ENCODE measurements around the gene ULBP2. TPM values are rescaled to one million over a fixed set of nuclear protein-coding genes. Genes with fewer than 3 reads are reported as not detected.

Gene ULBP2
- total RNA-seq, 1 experiment from 2014 or later, result 0.13 TPM

DNA sequence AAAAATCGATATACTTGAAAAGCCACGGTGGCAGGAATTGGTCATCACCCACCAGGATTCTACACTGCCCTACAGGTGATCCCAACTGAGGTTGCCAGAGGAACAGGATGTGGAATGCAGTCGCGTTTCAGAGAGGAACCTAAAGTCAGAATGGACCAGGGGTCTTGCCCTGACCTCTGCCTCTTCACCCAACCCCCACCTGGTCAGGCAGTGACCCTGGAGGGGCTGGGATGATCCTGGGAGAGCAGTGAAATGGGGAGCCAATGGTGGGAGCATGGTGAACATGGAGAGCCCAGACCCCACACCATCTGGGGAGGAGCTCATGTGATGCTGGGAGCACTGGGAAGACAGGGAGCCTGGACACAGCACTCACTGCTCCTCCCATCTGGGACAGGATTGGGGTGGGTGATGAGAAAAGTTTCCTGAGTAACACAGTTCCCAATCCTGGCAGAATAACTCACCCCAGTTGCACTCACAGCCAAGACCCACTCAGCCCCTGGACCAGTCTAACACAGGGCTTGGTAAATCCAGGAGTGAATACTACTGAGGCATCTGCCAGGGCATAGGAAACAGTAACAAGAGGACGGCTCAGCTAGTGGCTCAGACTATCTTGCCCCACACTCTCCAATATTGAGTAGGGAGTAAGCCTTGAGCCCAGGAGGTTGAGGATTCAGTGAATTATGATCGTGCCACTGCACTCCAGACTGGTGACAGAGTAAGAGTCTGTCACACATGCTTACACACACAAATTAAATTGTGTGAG, 1.7 kb upstream of the ULBP2 start:
- H3K9me3 Mint-ChIP-seq, result no peaks in the 10 kb centered on the region
- no peak for DNase-seq (ENCODE audit: low spot score)
- H3K27ac Mint-ChIP-seq, result no peak overlapping the region
- H3K4me1 Mint-ChIP-seq, result peaks cover 11% of the 10 kb centered on the region
- H3K4me3 Mint-ChIP-seq, result peak overlapping the region; percentile 1
- CTCF ChIA-PET, result interaction anchor here (0.7 to 2.5 kb wide), 4 partner anchors 13 to 77 kb away, joined by 3 to 7 read pairs (median 6); no protein-coding TSS in a partner anchor
- H3K36me3 Mint-ChIP-seq, result 0 out of 2 replicates have a peak, but pooled peaks cover 4% of the 10 kb centered on the region
- H3K27me3 Mint-ChIP-seq (ENCODE audit: low read depth), result peaks cover 97% of the 10 kb centered on the region
- TF ChIP-seq, protein P1, sequence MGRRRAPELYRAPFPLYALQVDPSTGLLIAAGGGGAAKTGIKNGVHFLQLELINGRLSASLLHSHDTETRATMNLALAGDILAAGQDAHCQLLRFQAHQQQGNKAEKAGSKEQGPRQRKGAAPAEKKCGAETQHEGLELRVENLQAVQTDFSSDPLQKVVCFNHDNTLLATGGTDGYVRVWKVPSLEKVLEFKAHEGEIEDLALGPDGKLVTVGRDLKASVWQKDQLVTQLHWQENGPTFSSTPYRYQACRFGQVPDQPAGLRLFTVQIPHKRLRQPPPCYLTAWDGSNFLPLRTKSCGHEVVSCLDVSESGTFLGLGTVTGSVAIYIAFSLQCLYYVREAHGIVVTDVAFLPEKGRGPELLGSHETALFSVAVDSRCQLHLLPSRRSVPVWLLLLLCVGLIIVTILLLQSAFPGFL (CRISPR knock-in tag; IDR thresholded peaks at IDR 0.05; ENCODE audit: borderline replicate concordance), result no peak
- TF ChIP-seq, protein P2, sequence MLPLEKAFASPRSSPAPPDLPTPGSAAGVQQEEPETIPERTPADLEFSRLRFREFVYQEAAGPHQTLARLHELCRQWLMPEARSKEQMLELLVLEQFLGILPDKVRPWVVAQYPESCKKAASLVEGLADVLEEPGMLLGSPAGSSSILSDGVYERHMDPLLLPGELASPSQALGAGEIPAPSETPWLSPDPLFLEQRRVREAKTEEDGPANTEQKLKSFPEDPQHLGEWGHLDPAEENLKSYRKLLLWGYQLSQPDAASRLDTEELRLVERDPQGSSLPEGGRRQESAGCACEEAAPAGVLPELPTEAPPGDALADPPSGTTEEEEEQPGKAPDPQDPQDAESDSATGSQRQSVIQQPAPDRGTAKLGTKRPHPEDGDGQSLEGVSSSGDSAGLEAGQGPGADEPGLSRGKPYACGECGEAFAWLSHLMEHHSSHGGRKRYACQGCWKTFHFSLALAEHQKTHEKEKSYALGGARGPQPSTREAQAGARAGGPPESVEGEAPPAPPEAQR (CRISPR knock-in tag; IDR thresholded peaks at IDR 0.05), result no peak
- peak; percentile 39; the same call in 1 of the 2 replicates for TF ChIP-seq ZNF263 (CRISPR knock-in tag; IDR thresholded peaks at IDR 0.05; ENCODE audit: low read depth)
- no peak for ATAC-seq
- POLR2A ChIA-PET, result no interaction called here

DNA sequence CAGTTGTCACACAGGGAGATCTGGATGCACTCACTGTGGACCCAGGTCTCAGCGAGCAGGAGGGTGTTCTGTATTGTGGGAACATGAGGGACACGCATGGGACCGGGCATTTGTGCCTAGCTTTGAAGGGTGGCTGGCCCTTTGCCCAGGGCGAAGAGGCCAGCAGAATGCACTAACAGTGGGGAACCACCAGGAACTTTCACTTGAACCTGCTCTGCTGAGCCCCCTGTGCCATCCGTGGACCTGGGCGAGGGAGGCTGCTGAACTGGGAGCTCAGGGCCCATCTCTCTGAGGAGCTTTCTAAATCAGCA, 1.2 kb upstream of the ULBP2 start:
- H3K36me3 Mint-ChIP-seq, result 0 out of 2 replicates have a peak, but pooled peaks cover 4% of the 10 kb centered on the region
- peaks cover 97% of the 10 kb centered on the region for H3K27me3 Mint-ChIP-seq (ENCODE audit: low read depth)
- CTCF ChIA-PET, result interaction anchor here (0.7 to 2.5 kb wide), 4 partner anchors 13 to 76 kb away, joined by 3 to 7 read pairs (median 6); no protein-coding TSS in a partner anchor
- POLR2A ChIA-PET, result no interaction called here
- DNase-seq (ENCODE audit: low spot score), result no peak
- H3K4me3 Mint-ChIP-seq, result peak overlapping the region; percentile 1; the same call in 1 of the 2 replicates
- peaks cover 11% of the 10 kb centered on the region for H3K4me1 Mint-ChIP-seq
- no peaks in the 10 kb centered on the region for H3K9me3 Mint-ChIP-seq
- no peak for ATAC-seq
- no peak overlapping the region for H3K27ac Mint-ChIP-seq
- TF ChIP-seq FOXJ3 (CRISPR knock-in tag; IDR thresholded peaks at IDR 0.05; ENCODE audit: borderline replicate concordance), result no peak
- TF ChIP-seq, protein P3, sequence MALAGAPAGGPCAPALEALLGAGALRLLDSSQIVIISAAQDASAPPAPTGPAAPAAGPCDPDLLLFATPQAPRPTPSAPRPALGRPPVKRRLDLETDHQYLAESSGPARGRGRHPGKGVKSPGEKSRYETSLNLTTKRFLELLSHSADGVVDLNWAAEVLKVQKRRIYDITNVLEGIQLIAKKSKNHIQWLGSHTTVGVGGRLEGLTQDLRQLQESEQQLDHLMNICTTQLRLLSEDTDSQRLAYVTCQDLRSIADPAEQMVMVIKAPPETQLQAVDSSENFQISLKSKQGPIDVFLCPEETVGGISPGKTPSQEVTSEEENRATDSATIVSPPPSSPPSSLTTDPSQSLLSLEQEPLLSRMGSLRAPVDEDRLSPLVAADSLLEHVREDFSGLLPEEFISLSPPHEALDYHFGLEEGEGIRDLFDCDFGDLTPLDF (CRISPR knock-in tag; IDR thresholded peaks at IDR 0.05), result no peak
- TF ChIP-seq, protein P4, sequence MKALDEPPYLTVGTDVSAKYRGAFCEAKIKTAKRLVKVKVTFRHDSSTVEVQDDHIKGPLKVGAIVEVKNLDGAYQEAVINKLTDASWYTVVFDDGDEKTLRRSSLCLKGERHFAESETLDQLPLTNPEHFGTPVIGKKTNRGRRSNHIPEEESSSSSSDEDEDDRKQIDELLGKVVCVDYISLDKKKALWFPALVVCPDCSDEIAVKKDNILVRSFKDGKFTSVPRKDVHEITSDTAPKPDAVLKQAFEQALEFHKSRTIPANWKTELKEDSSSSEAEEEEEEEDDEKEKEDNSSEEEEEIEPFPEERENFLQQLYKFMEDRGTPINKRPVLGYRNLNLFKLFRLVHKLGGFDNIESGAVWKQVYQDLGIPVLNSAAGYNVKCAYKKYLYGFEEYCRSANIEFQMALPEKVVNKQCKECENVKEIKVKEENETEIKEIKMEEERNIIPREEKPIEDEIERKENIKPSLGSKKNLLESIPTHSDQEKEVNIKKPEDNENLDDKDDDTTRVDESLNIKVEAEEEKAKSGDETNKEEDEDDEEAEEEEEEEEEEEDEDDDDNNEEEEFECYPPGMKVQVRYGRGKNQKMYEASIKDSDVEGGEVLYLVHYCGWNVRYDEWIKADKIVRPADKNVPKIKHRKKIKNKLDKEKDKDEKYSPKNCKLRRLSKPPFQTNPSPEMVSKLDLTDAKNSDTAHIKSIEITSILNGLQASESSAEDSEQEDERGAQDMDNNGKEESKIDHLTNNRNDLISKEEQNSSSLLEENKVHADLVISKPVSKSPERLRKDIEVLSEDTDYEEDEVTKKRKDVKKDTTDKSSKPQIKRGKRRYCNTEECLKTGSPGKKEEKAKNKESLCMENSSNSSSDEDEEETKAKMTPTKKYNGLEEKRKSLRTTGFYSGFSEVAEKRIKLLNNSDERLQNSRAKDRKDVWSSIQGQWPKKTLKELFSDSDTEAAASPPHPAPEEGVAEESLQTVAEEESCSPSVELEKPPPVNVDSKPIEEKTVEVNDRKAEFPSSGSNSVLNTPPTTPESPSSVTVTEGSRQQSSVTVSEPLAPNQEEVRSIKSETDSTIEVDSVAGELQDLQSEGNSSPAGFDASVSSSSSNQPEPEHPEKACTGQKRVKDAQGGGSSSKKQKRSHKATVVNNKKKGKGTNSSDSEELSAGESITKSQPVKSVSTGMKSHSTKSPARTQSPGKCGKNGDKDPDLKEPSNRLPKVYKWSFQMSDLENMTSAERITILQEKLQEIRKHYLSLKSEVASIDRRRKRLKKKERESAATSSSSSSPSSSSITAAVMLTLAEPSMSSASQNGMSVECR (CRISPR knock-in tag; IDR thresholded peaks at IDR 0.05; ENCODE audit: borderline replicate concordance), result no peak
- TF ChIP-seq, protein P5, sequence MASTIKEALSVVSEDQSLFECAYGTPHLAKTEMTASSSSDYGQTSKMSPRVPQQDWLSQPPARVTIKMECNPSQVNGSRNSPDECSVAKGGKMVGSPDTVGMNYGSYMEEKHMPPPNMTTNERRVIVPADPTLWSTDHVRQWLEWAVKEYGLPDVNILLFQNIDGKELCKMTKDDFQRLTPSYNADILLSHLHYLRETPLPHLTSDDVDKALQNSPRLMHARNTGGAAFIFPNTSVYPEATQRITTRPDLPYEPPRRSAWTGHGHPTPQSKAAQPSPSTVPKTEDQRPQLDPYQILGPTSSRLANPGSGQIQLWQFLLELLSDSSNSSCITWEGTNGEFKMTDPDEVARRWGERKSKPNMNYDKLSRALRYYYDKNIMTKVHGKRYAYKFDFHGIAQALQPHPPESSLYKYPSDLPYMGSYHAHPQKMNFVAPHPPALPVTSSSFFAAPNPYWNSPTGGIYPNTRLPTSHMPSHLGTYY (CRISPR knock-in tag; IDR thresholded peaks at IDR 0.05), result no peak
- TF ChIP-seq, protein P6, sequence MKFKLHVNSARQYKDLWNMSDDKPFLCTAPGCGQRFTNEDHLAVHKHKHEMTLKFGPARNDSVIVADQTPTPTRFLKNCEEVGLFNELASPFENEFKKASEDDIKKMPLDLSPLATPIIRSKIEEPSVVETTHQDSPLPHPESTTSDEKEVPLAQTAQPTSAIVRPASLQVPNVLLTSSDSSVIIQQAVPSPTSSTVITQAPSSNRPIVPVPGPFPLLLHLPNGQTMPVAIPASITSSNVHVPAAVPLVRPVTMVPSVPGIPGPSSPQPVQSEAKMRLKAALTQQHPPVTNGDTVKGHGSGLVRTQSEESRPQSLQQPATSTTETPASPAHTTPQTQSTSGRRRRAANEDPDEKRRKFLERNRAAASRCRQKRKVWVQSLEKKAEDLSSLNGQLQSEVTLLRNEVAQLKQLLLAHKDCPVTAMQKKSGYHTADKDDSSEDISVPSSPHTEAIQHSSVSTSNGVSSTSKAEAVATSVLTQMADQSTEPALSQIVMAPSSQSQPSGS (CRISPR knock-in tag; IDR thresholded peaks at IDR 0.05; ENCODE audit: borderline replicate concordance, low read depth), result no peak
- no peak for TF ChIP-seq ZNF121 (CRISPR knock-in tag; IDR thresholded peaks at IDR 0.05)
- no peak for TF ChIP-seq SOX15 (CRISPR knock-in tag; IDR thresholded peaks at IDR 0.05)
- no peak for TF ChIP-seq OVOL2 (CRISPR knock-in tag; IDR thresholded peaks at IDR 0.05; ENCODE audit: borderline replicate concordance)
- no peak for TF ChIP-seq ZNF423 (CRISPR knock-in tag; IDR thresholded peaks at IDR 0.05)
- TF ChIP-seq NR1H2 (CRISPR knock-in tag; IDR thresholded peaks at IDR 0.05), result no peak
- no peak for TF ChIP-seq NFYB (CRISPR knock-in tag; conservative IDR thresholded peaks at IDR 0.05; ENCODE audit: low read depth)
- no peak for TF ChIP-seq MXD4 (CRISPR knock-in tag; IDR thresholded peaks at IDR 0.05; ENCODE audit: borderline replicate concordance)
- TF ChIP-seq, protein P7, sequence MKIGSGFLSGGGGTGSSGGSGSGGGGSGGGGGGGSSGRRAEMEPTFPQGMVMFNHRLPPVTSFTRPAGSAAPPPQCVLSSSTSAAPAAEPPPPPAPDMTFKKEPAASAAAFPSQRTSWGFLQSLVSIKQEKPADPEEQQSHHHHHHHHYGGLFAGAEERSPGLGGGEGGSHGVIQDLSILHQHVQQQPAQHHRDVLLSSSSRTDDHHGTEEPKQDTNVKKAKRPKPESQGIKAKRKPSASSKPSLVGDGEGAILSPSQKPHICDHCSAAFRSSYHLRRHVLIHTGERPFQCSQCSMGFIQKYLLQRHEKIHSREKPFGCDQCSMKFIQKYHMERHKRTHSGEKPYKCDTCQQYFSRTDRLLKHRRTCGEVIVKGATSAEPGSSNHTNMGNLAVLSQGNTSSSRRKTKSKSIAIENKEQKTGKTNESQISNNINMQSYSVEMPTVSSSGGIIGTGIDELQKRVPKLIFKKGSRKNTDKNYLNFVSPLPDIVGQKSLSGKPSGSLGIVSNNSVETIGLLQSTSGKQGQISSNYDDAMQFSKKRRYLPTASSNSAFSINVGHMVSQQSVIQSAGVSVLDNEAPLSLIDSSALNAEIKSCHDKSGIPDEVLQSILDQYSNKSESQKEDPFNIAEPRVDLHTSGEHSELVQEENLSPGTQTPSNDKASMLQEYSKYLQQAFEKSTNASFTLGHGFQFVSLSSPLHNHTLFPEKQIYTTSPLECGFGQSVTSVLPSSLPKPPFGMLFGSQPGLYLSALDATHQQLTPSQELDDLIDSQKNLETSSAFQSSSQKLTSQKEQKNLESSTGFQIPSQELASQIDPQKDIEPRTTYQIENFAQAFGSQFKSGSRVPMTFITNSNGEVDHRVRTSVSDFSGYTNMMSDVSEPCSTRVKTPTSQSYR (CRISPR knock-in tag; IDR thresholded peaks at IDR 0.05), result no peak
- TF ChIP-seq, protein P8, sequence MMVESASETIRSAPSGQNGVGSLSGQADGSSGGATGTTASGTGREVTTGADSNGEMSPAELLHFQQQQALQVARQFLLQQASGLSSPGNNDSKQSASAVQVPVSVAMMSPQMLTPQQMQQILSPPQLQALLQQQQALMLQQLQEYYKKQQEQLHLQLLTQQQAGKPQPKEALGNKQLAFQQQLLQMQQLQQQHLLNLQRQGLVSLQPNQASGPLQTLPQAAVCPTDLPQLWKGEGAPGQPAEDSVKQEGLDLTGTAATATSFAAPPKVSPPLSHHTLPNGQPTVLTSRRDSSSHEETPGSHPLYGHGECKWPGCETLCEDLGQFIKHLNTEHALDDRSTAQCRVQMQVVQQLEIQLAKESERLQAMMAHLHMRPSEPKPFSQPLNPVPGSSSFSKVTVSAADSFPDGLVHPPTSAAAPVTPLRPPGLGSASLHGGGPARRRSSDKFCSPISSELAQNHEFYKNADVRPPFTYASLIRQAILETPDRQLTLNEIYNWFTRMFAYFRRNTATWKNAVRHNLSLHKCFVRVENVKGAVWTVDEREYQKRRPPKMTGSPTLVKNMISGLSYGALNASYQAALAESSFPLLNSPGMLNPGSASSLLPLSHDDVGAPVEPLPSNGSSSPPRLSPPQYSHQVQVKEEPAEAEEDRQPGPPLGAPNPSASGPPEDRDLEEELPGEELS (CRISPR knock-in tag; IDR thresholded peaks at IDR 0.05), result no peak

Data from WTC11 (cell line).